WTC11 (cell line): ENCODE data around the gene NUP85. TPM values are rescaled to one million over a fixed set of nuclear protein-coding genes. Genes with fewer than 3 reads are reported as not detected.
A peak's percentile ranks its signal among the peaks of the same experiment; 100 is the strongest.

Experiments used
- ATAC-seq: fragments of 200-7000 bp; cut with Tn5 transposase; 2 replicates; pipeline ENCODE4 v1.10.0; 2021; ENCODE audit warnings: mild to moderate bottlenecking, moderate library complexity
- CTCF ChIA-PET: fragments of 300-600 bp; sonication (Branson Sonifier 250); formaldehyde crosslinking; loops from one replicate; lab custom pipeline; 2021; ENCODE audit warnings: antibody characterized with exemption; lab: Charles Lee
- POLR2A ChIA-PET: fragments of 350-600 bp; sonication (Branson Sonifier 250); formaldehyde crosslinking; loops from one replicate; lab custom pipeline; 2021; ENCODE audit warnings: antibody characterized with exemption; lab: Charles Lee
- DNase-seq: peaks from one replicate; pipeline ENCODE4 v3.0.0; 2021; ENCODE audit warnings: low spot score
- H3K27ac Mint-ChIP-seq: 2 replicates; pipeline ENCODE4 v1.8.0; 2021; ENCODE audit warnings: mixed read lengths
- H3K27me3 Mint-ChIP-seq: 2 replicates; pipeline ENCODE4 v1.8.0; 2021; ENCODE audit warnings: low read depth, mild to moderate bottlenecking, moderate library complexity, mixed read lengths
- H3K36me3 Mint-ChIP-seq: 2 replicates; pipeline ENCODE4 v1.8.0; 2021; ENCODE audit warnings: mixed read lengths
- H3K4me1 Mint-ChIP-seq: 2 replicates; pipeline ENCODE4 v1.8.0; 2022; ENCODE audit warnings: mixed read lengths
- H3K4me3 Mint-ChIP-seq: 2 replicates; pipeline ENCODE4 v1.8.0; 2021; ENCODE audit warnings: mild to moderate bottlenecking, moderate library complexity, mixed read lengths
- H3K9me3 Mint-ChIP-seq: 2 replicates; pipeline ENCODE4 v1.8.0; 2021; ENCODE audit warnings: mixed read lengths
- AFF4 ChIP-seq: sonication (generic); formaldehyde crosslinking; IDR thresholded peaks from 2 replicates; pipeline ENCODE4 v1.8.1; 2023; ENCODE audit warnings: mild to moderate bottlenecking, missing genetic modification reagents, borderline replicate concordance
- ARID4B ChIP-seq: sonication (generic); formaldehyde crosslinking; IDR thresholded peaks from 2 replicates; pipeline ENCODE4 v1.8.0; 2023; ENCODE audit warnings: missing genetic modification reagents, mild to moderate bottlenecking, borderline replicate concordance
- E2F4 ChIP-seq: sonication (generic); formaldehyde crosslinking; IDR thresholded peaks from 2 replicates; pipeline ENCODE4 v1.8.1; 2022; ENCODE audit warnings: low read depth, mild to moderate bottlenecking, moderate library complexity, missing genetic modification reagents, borderline replicate concordance
- FOXP1 ChIP-seq: sonication (generic); formaldehyde crosslinking; IDR thresholded peaks from 2 replicates; pipeline ENCODE4 v1.8.0; 2022; ENCODE audit warnings: missing genetic modification reagents, mild to moderate bottlenecking, moderate library complexity, borderline replicate concordance
- GABPB1 ChIP-seq: sonication (generic); formaldehyde crosslinking; IDR thresholded peaks from 2 replicates; pipeline ENCODE4 v1.8.1; 2023; ENCODE audit warnings: mild to moderate bottlenecking, missing genetic modification reagents
- IRF1 ChIP-seq: sonication (generic); formaldehyde crosslinking; IDR thresholded peaks from 2 replicates; pipeline ENCODE4 v1.8.0; 2023; ENCODE audit warnings: missing genetic modification reagents
- MLX ChIP-seq: sonication (generic); formaldehyde crosslinking; IDR thresholded peaks from 2 replicates; pipeline ENCODE4 v1.8.1; 2023; ENCODE audit warnings: mild to moderate bottlenecking, missing genetic modification reagents, moderate library complexity
- MXD4 ChIP-seq: fragments of 250-450 bp; sonication (Bioruptor Pico); IDR thresholded peaks from 2 replicates; pipeline ENCODE4 v1.8.0; 2021; ENCODE audit warnings: mild to moderate bottlenecking, moderate library complexity, borderline replicate concordance
- MYBL2 ChIP-seq: sonication (generic); formaldehyde crosslinking; IDR thresholded peaks from 2 replicates; pipeline ENCODE4 v1.8.1; 2023; ENCODE audit warnings: mild to moderate bottlenecking, moderate library complexity, missing genetic modification reagents
- NR1H2 ChIP-seq: sonication (generic); formaldehyde crosslinking; IDR thresholded peaks from 2 replicates; pipeline ENCODE4 v1.9.0; 2021; ENCODE audit warnings: mild to moderate bottlenecking, moderate library complexity, missing genetic modification reagents
- PRRX2 ChIP-seq: fragments of 250-450 bp; sonication (Bioruptor Pico); IDR thresholded peaks from 2 replicates; pipeline ENCODE4 v1.8.0; 2021; ENCODE audit warnings: mild to moderate bottlenecking
- RELA ChIP-seq: sonication (generic); formaldehyde crosslinking; IDR thresholded peaks from 2 replicates; pipeline ENCODE4 v1.8.1; 2022; ENCODE audit warnings: missing genetic modification reagents, mild to moderate bottlenecking, borderline replicate concordance
- SMAD3 ChIP-seq: sonication (generic); formaldehyde crosslinking; IDR thresholded peaks from 2 replicates; pipeline ENCODE4 v1.8.0; 2022; ENCODE audit warnings: missing genetic modification reagents, mild to moderate bottlenecking, borderline replicate concordance
- USF1 ChIP-seq: sonication (generic); formaldehyde crosslinking; IDR thresholded peaks from 2 replicates; pipeline ENCODE4 v1.8.0; 2022; ENCODE audit warnings: mild to moderate bottlenecking, missing genetic modification reagents
- ZMAT4 ChIP-seq: fragments of 250-450 bp; sonication (Bioruptor Pico); IDR thresholded peaks from 2 replicates; pipeline ENCODE4 v1.9.0; 2021; ENCODE audit warnings: mild to moderate bottlenecking
- ZNF121 ChIP-seq: sonication (generic); formaldehyde crosslinking; IDR thresholded peaks from 2 replicates; pipeline ENCODE4 v1.8.0; 2023; ENCODE audit warnings: missing genetic modification reagents
- ZNF532 ChIP-seq: fragments of 250-450 bp; sonication (Bioruptor Pico); IDR thresholded peaks from 2 replicates; pipeline ENCODE4 v1.9.0; 2021; ENCODE audit warnings: mild to moderate bottlenecking, borderline replicate concordance
- ZNF671 ChIP-seq: fragments of 250-450 bp; sonication (Bioruptor Pico); IDR thresholded peaks from 2 replicates; pipeline ENCODE4 v1.8.0; 2021; ENCODE audit warnings: mild to moderate bottlenecking
- total RNA-seq: library from RNA; stranded (reverse); gene quantifications from 3 replicates; pipeline ENCODE4 v1.2.3, GENCODE V29; 2021

The NUP85 gene
- total RNA-seq, 1 experiment from 2014 or later = 109 TPM

GRCh38 chr17:75207760-75208159 lies 2.3 kb downstream of the NUP85 start:
- POLR2A ChIA-PET = no interaction called here
- H3K36me3 Mint-ChIP-seq = peaks cover 32% of the 10 kb centered on the region
- H3K9me3 Mint-ChIP-seq = no peaks in the 10 kb centered on the region
- TF ChIP-seq GABPB1 (CRISPR knock-in tag) (no peak), FOXP1 (CRISPR knock-in tag) (no peak), USF1 (no peak), RELA (CRISPR knock-in tag) (no peak), ZNF121 (CRISPR knock-in tag) (no peak), MLX (CRISPR knock-in tag) (no peak), PRRX2 (CRISPR knock-in tag) (no peak), NR1H2 (CRISPR knock-in tag) (no peak)
- DNase-seq (no peak), ATAC-seq (no peak)
- H3K4me1 Mint-ChIP-seq = peaks cover 14% of the 10 kb centered on the region
- no peak overlapping the region for H3K27ac Mint-ChIP-seq
- no peaks in the 10 kb centered on the region for H3K27me3 Mint-ChIP-seq
- CTCF ChIA-PET = interaction anchor here (0.6 to 2.6 kb wide), 2 partner anchors 33 to 94 kb away, joined by 3 to 23 read pairs; no protein-coding TSS in a partner anchor
- H3K4me3 Mint-ChIP-seq = peak overlapping the region; percentile 25; the same call in 1 of the 2 replicates

- Mint-ChIP-seq H3K36me3 (peaks cover 36% of the 10 kb centered on the region), H3K27me3 (no peaks in the 10 kb centered on the region), H3K4me1 (peaks cover 14% of the 10 kb centered on the region), H3K9me3 (no peaks in the 10 kb centered on the region), H3K27ac (no peak overlapping the region), H3K4me3 (peak overlapping the region; percentile 25; the same call in 1 of the 2 replicates)
- ChIA-PET CTCF (interaction anchor here (0.6 to 1.1 kb wide), 2 partner anchors 32 to 94 kb away, joined by 3 to 6 read pairs; no protein-coding TSS in a partner anchor), POLR2A (no interaction called here)
- DNase-seq = no peak
- ATAC-seq = no peak
- no peak for TF ChIP-seq IRF1 (CRISPR knock-in tag)
- no peak for TF ChIP-seq ZNF532
- no peak for TF ChIP-seq ZNF671 (CRISPR knock-in tag)
- no peak for TF ChIP-seq MYBL2 (CRISPR knock-in tag)
- TF ChIP-seq RELA (CRISPR knock-in tag) = no peak
- no peak for TF ChIP-seq E2F4 (CRISPR knock-in tag)
- no peak for TF ChIP-seq ZMAT4 (CRISPR knock-in tag)
- TF ChIP-seq AFF4 (CRISPR knock-in tag) = no peak
- no peak for TF ChIP-seq ARID4B
- no peak for TF ChIP-seq SMAD3 (CRISPR knock-in tag)
- TF ChIP-seq MXD4 (CRISPR knock-in tag) = no peak
Measured at GRCh38 chr17:75208161-75208560, 2.7 kb downstream of the NUP85 start.
